ENCODE results near the gene CBFB.

DNA sequence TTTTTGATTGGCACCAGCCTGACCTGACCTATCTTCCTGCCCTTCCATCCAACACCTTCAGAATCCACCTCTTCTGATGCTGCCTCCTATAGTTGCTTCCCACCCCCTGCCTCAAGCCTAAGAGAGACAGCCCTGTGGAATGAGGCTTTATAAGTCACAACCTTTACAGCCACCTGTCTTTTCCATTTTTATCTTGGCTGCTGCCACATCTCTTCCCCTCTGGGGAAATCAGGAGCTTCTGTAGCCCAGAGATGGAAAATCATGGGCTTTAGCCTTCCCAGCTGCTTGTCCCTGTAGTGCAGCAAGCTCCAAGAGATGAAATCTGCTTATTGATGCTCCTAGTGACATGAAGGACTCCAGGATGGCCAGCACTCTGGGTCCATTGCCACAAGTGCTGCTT, 99.5 kb downstream of the CBFB start:
- TF ChIP-seq, protein P1, sequence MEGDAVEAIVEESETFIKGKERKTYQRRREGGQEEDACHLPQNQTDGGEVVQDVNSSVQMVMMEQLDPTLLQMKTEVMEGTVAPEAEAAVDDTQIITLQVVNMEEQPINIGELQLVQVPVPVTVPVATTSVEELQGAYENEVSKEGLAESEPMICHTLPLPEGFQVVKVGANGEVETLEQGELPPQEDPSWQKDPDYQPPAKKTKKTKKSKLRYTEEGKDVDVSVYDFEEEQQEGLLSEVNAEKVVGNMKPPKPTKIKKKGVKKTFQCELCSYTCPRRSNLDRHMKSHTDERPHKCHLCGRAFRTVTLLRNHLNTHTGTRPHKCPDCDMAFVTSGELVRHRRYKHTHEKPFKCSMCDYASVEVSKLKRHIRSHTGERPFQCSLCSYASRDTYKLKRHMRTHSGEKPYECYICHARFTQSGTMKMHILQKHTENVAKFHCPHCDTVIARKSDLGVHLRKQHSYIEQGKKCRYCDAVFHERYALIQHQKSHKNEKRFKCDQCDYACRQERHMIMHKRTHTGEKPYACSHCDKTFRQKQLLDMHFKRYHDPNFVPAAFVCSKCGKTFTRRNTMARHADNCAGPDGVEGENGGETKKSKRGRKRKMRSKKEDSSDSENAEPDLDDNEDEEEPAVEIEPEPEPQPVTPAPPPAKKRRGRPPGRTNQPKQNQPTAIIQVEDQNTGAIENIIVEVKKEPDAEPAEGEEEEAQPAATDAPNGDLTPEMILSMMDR (conservative IDR thresholded peaks at IDR 0.05; ENCODE audit: low read depth, low read length) = no peak
- TF ChIP-seq EZH2 (IDR thresholded peaks at IDR 0.05; ENCODE audit: low read length, unreplicated experiment) = no peak

All from PC-3 (cell line).